GM19240 (cell line): ENCODE data around the gene EPB41L3.
"Not testable (repeated sequence)": the region's sequence is repeated elsewhere in the genome, so short reads cannot be mapped to it uniquely, and the experiment has no call there.

Experiments
- DNase-seq: peaks from one replicate; pipeline ENCODE4 v3.0.0; 2011; ENCODE audit warnings: low spot score; ENCODE audit not compliant: insufficient read length

EPB41L3 gene

GRCh38 chr18:5532066-5532465 is 11.7 kb downstream of the EPB41L3 start:
- no peak for DNase-seq

DNA sequence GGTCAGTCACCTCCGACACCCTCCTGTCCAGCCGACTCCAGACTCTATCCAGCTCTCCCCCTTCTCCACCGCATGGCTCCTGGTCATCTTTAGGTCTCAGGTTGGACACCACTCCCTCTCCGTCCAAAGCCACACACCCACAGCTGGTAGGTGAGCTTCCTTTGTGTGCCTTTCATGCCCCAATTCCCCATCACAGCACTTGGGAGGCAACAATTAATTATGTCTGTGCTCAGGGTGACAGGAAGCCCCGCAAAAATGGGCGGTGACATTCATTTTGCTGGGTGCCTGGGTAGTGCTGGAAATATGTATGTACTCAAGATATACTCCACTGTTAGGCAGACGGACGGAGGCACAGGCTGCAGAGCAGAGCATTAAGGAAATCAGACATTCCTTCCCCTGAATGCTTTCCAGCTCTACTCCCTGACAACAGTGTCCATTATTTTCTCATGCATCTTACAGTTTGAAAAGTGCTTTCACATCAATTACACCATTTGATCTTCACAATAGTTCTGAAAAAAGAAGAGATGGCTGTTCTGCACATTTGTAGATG is 13.1 kb downstream of the EPB41L3 start:
- DNase-seq = no peak

GRCh38 chr18:5529471-5529870 is 14.3 kb downstream of the EPB41L3 start:
- DNase-seq = no peak

DNA sequence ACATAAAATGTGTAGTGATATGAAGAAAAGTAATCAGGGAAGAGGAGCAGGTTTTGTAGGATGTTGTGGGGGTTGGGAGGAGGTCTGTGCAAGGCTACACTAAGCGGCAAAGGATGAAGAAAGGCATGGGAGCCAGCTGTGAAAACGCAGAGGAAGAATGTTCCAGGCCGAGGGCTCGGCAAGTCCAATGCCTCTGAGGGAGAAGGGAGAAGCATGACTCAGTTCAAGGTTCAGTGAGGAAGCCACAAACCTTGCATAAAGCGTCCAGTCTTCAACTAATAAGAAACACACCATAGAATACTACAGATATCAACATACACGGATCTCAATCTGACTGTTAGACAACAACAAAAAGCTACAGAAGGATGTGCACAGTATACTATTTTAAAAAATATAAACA is 16.2 kb downstream of the EPB41L3 start:
- DNase-seq = no peak

DNA sequence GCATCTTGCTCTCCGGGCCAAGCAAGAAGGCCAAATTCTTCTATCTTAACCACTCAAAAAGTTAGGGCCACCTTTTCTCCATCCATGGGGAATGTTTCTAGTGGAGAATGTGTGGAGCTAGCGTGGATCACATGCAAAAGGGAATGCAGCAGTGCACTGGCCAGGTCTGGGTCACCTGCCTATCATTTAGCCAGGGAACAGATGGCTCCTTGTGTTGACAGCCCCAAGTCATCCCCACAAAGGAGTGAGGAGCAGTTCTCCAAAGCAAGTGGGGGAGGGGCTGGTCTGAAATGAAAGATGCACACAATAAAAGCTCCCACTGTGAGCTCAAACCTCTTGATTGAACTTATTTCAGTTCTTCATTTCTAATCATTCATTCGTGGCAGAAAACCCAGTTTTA is 19.1 kb downstream of the EPB41L3 start:
- DNase-seq = no peak

DNA sequence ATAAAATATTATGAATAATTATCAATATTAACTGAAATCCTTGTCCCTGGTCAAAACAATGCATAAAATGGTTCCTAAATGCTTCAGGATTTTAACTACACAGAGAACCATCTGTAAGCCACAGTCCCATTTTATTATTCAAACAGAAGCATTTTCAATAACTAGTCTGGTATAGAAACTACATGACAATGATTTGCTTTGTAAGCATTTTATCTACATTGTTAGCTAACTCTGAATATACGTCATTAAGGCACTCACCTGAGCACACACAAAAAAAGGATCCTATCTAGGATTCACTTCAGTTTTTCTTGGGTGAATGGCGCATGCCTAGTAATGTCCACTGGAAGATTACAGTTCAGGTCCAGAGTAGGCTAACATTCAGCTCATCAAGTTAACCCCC is 22.8 kb downstream of the EPB41L3 start:
- DNase-seq = no peak

DNA sequence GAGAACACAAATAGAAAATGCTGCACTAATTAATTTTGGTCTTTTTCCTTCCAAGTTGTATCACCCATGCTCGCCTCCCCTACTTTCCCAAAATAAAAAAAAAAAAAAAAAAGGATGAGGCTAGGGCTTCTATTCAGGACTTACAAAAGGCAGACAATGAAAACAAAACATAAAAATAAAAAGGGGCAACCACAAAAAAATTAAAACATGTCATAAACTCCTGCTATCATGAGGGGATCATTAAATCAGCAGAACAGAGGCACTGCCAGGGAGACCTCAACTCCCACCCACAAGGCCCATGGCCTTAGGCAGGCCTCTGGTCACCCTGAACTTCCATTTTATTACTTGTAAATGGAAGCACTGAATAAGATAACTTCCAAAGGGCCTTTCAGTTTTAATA is 23.3 kb downstream of the EPB41L3 start:
- DNase-seq = no peak

- no peak for DNase-seq
Observed at GRCh38 chr18:5519448-5520298, 24.1 kb downstream of the EPB41L3 start.

GRCh38 chr18:5518899-5519371 is 24.9 kb downstream of the EPB41L3 start:
- DNase-seq = no peak

- no peak for DNase-seq
Observed at GRCh38 chr18:5518179-5518770, 25.5 kb downstream of the EPB41L3 start.

GRCh38 chr18:5516841-5517240 is 27.0 kb downstream of the EPB41L3 start:
- DNase-seq = no peak

DNA sequence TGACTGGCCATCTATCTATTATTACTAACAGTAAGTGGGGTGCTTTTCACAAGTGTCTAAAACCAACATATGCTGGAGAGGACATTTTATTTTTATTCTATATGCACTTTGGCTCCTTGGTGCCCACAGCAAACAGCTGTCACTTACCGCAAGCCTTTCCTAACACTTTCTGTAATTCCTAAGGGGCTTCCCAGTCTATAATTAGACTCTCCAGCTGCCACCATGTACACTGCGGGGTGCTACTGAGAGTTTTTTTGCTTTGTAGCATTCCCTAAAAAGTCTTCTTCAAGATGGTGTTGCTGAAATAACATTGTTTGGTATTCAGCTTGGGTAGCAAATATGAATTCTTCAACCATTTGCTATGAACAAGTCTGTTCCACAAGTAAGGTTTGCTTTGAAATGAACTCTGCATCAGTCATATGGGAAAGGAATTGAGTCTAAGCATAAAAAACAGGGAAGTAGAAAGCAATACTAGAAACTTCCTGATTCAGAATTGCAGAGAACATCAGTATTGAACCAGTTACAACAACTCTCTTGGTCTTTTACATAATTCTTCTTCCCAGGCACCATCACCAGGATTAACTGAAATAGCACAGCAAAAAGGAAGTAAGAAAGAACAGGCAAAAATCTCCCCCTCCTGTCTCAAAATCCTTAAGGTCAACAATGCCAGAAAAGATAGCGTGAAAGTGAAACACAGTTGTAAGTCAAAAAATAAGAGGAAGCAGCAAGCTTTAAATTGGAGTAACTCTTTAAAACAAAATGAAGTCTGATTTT is 28.6 kb downstream of the EPB41L3 start:
- DNase-seq = no peak

DNA sequence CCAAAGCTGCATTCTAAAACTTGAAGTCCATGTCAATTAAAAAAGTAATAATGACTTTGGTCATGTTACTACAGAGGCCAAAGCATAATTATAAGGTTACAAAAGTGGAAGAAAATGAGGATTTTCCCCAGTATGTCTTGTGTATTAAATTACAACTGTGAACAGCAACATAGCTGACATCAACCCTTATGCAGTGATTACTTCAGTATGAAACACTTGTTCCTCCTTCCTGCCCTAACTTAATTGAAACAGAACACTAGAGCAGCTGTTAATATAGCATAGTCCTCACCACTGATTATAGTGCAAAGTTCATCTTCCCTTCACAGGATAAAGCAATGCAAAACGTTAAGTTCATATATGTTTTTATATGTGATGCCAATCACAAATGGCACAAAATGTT is 29.9 kb downstream of the EPB41L3 start:
- no peak for DNase-seq

GRCh38 chr18:5512176-5512575 is 31.6 kb downstream of the EPB41L3 start:
- no peak for DNase-seq

- not testable (repeated sequence) for DNase-seq
Observed at GRCh38 chr18:5511541-5511940, 32.3 kb downstream of the EPB41L3 start.

DNA sequence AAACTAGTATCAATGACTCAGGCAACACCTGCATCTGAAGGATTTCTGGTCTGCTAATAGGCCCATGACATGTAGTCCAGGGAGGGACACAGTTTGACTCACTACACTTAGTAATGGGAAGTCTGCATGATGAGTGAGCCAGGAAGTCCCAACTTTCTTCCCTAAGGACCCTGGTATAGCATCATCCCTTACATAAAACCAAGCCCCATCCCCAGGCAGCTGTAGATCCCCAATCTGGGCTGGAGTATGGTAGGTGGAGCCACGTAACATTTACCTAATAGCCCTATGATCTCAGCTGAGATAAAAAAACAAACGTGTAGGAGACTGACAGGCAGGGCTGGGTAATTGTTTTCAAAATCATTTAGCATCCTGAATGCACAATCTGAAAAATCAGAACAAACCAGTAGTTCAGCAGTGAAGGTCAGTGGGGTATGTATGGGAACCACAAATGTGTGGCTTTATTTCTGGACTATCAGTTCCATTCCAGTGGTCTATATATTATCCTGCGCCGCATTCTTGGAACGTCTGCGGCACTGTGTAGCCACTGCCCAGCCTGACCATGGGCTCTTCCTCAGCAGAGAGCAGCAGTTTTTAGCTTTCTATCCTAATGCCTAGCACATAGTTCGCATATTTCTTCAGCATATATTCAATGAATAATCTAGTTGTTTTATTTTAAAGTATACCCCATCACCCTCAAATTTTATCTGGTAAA is 33.5 kb downstream of the EPB41L3 start:
- no peak for DNase-seq

- no peak for DNase-seq
Observed at GRCh38 chr18:5508821-5509220, 35.0 kb downstream of the EPB41L3 start.

GRCh38 chr18:5507756-5508155 is 36.0 kb downstream of the EPB41L3 start:
- DNase-seq = no peak

DNA sequence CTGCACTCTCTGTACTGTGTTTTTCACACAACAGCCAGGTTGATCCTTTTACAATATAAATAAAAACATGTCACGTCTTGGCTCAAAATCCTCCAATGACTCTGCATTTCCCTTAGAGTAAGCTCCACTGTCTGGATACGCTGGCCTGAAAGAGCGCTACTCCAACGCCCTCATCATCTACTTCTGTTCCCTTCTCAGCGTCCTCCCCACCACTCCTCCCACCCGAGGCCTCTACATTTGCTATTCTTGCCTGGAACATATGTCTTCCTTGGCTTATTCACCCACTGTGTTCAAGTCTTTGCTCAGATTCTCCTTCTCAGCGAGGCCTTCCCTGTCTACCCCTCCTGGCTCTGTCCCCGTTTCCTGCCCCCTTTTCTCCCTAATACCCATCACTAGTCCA is 37.6 kb downstream of the EPB41L3 start:
- no peak for DNase-seq

DNA sequence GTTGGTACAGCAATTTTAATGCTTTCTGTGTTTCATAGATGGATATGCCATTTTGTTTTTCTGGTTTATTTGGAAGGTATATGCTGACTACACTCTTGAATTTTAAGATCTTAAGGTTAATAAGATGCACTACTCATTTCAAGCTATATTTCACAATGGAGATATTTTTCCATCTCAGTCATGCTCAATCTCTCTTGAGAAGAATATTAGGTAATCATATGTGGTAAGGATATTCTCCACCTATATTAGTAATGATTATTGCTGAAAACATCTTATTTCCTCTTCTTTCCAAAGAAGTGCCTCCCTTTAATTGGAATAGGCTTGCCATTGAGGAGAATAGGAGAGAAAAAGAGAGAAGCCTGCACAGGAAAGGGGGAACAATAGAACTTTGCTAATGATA is 40.1 kb downstream of the EPB41L3 start:
- DNase-seq = no peak
